GM12878 (cell line): Measurements from ENCODE around the gene LRRC61. TPM values are rescaled to one million over a fixed set of nuclear protein-coding genes. Genes with fewer than 3 reads are reported as not detected.
A peak's percentile ranks its signal among the peaks of the same experiment; 100 is the strongest.

Experiments used
- CHD2 ChIP-seq: IDR thresholded peaks from 2 replicates; pipeline ENCODE4 v1.6.1; 2011; ENCODE audit warnings: low read depth, low read length, improper control_type of control experiment, borderline replicate concordance
- CTCF ChIP-seq, 3 experiments: IDR thresholded peaks in 2 of 3; conservative IDR thresholded peaks in 1 of 3; 2 replicates each; pipeline ENCODE4 v1.5.1; 2011; ENCODE audit warnings: low read depth in 3 of 3, low read length in 3 of 3, mild to moderate bottlenecking in 3 of 3, control low read depth in 2 of 3, moderate library complexity in 2 of 3, inconsistent platforms in 1 of 3, mixed read lengths in 1 of 3; ENCODE audit not compliant: control insufficient read depth in 2 of 3, insufficient read depth in 1 of 3; ENCODE audit errors: extremely low read depth in 1 of 3
- ETV6 ChIP-seq, 2 experiments: fragments of 450-650 bp in 1 of 2; IDR thresholded peaks in 1 of 2; conservative IDR thresholded peaks in 1 of 2; 2 replicates each; pipeline ENCODE4 v1.6.1; 2014; ENCODE audit warnings: antibody characterized with exemption in 1 of 2, borderline replicate concordance in 1 of 2, low read depth in 1 of 2, mild to moderate bottlenecking in 1 of 2, moderate library complexity in 1 of 2
- MYB ChIP-seq: fragments of 150-350 bp; IDR thresholded peaks from 2 replicates; pipeline ENCODE4 v1.6.1; 2014; ENCODE audit warnings: mild to moderate bottlenecking, low read depth, low read length, borderline replicate concordance
- polyA plus RNA-seq, 11 experiments: library from polyadenylated mRNA; depleted of rRNA in 4 of 11; unstranded in 6 of 11; stranded (reverse) in 5 of 11; fragments of >200 nt; fragmentation: Nextera tagmentation in 4 of 11; fragmentation: Illumina TruSeq in 1 of 11; extraction: Ambion mirVana in 4 of 11; extraction: Trizol in 1 of 11; gene quantifications; 1 replicate in 1 of 11; 2 replicates in 10 of 11; pipeline versions ENCODE4 v1.2.1 to v1.2.3, GENCODE V29; 2011 to 2016; ENCODE audit warnings: inconsistent platforms in 2 of 11, missing spikeins in 2 of 11, low read depth in 1 of 11
- total RNA-seq, 4 experiments: library from RNA; depleted of rRNA in 3 of 4; stranded (reverse); fragments of >200 nt in 3 of 4; fragmentation: Illumina TruSeq in 1 of 4; extraction: Trizol in 1 of 4; gene quantifications; 2 replicates each; pipeline versions ENCODE4 v1.2.1 to v1.2.3, GENCODE V29; 2013 to 2021
- TF ChIP-seq, protein P1 (sequence below): fragments of 450-650 bp; formaldehyde crosslinking; IDR thresholded peaks from 2 replicates; pipeline ENCODE4 v1.5.0; 2022; ENCODE audit warnings: mild to moderate bottlenecking, missing genetic modification characterization

The LRRC61 gene
- total and polyA plus RNA-seq, 10 of the 15 experiments (the other 5 are each of a cell fraction or from before 2014, with no cell fraction given) = 1.4 to 54.2 (median 21.8) TPM

GRCh38 chr7:150368884-150369747, 46.0 kb downstream of the LRRC61 start (continued):
- TF ChIP-seq CTCF (IDR thresholded peaks at IDR 0.05 in 2 of 3, conservative IDR thresholded peaks at IDR 0.05 in 1 of 3; ENCODE audit: control insufficient read depth in 2 of 3, extremely low read depth in 1 of 3, insufficient read depth in 1 of 3, low read depth in 3 of 3, low read length in 3 of 3) (no peak), ETV6 (conservative IDR thresholded peaks at IDR 0.05 in 1 of 2, IDR thresholded peaks at IDR 0.05 in 1 of 2; ENCODE audit: borderline replicate concordance in 1 of 2, low read depth in 1 of 2) (no peak; a peak in 1 of 4 replicates), MYB (no peak), CHD2 (peak; percentile 84)
- TF ChIP-seq, protein P1, sequence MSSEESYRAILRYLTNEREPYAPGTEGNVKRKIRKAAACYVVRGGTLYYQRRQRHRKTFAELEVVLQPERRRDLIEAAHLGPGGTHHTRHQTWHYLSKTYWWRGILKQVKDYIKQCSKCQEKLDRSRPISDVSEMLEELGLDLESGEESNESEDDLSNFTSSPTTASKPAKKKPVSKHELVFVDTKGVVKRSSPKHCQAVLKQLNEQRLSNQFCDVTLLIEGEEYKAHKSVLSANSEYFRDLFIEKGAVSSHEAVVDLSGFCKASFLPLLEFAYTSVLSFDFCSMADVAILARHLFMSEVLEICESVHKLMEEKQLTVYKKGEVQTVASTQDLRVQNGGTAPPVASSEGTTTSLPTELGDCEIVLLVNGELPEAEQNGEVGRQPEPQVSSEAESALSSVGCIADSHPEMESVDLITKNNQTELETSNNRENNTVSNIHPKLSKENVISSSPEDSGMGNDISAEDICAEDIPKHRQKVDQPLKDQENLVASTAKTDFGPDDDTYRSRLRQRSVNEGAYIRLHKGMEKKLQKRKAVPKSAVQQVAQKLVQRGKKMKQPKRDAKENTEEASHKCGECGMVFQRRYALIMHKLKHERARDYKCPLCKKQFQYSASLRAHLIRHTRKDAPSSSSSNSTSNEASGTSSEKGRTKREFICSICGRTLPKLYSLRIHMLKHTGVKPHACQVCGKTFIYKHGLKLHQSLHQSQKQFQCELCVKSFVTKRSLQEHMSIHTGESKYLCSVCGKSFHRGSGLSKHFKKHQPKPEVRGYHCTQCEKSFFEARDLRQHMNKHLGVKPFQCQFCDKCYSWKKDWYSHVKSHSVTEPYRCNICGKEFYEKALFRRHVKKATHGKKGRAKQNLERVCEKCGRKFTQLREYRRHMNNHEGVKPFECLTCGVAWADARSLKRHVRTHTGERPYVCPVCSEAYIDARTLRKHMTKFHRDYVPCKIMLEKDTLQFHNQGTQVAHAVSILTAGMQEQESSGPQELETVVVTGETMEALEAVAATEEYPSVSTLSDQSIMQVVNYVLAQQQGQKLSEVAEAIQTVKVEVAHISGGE = no peak
